Stimulated activated CD4-positive, alpha-beta T cell treated with anti-CD3 and anti-CD28 coated beads, TNF-alpha, amount 100 ng/mL, for 48 hours (primary cell): ENCODE measurements around the gene OR2T2.
"Not testable (repeated sequence)": the region's sequence is repeated elsewhere in the genome, so short reads cannot be mapped to it uniquely, and the experiment has no call there.

ENCODE experiments used
- DNase-seq, 3 donors: peaks; one replicate each; pipeline ENCODE4 v3.0.0-alpha.2; 2020; ENCODE audit warnings: low read depth in 3 of 3

The OR2T2 gene

DNA sequence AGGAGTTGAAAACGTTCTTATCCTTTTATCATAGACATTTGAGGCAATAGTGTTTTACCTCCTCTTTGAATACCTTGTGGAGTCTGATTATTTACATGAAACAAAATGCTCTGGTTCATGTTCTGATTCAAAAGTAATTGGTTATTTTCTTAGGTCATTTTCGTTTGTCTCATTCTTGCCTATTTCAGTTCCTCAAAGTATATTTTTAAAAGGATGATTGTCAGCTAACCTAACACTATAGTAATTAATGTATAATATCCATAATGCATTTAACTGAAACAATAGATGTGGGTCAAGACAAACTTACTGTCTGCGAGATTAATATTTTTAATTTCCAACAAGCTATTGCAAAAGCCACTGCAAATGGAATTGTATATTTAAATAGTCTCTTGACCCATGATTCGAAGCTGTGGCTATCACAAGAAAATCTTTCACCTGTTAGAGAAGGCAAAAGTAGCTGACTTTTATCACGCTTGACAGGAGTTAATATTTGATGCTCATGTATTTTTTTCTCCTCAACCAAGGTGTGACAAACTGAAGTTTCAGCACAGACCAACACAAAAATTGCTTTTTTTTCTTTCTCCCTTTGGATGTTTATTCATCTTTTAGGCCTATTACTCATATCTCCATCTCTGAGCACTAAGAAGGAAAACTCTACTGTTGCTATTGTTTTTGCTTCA, 5.2 kb downstream of the OR2T2 start:
- DNase-seq: not testable (repeated sequence)

DNA sequence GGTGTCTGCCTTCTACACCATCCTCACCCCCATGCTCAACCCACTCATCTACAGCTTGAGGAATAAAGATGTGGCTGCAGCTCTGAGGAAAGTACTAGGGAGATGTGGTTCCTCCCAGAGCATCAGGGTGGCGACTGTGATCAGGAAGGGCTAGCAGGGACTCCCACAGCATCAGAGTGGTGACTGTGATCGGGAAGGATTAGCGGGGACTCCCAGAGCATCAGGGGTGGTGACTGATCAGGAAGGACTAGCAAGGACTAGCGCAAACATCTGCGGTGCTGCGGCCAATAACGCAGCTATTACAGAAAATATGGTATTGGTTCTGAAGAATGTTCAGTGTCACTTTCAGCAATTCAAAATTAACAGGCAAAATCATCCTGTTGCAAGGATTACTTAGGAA, 8.2 kb downstream of the OR2T2 start:
- not testable (repeated sequence) for DNase-seq

DNA sequence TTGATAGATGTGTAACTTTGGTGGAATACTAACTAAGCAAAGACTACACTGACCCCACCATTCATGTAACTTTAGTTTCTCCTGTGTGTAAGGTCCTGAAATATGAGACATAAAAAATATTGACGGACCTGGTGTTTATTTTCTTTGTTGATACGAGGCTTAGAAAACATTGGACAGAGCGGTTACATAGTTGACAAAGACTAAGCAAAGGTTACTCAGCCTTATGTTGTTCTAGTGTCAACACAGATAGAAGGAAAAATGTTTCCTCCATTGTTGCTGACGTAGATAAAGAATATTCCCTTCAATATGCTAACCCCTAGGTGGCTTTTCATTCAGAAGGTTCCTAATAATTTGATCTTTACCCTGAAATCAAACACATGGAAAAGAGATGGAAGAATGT, 9.6 kb downstream of the OR2T2 start:
- not testable (repeated sequence) for DNase-seq

DNA sequence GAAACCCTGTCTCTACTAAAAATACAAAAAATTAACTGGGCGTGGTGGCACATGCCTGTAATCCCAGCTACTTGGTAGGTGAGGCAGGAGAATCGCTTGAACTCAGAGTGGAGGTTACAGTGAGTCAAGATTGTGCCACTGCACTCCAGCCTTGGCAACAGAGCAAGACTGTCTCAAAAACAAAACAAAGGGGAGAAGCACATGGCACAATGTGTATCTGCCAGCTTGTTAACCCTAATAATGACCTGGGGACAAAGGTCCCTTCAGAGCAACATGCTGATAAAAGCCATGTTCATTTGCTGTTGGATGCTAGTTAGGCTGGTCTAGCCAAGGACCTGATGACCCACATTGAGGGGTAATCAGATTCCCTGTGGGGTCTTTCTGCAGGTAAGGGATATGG, 11.2 kb downstream of the OR2T2 start:
- DNase-seq: not testable (repeated sequence)

DNA sequence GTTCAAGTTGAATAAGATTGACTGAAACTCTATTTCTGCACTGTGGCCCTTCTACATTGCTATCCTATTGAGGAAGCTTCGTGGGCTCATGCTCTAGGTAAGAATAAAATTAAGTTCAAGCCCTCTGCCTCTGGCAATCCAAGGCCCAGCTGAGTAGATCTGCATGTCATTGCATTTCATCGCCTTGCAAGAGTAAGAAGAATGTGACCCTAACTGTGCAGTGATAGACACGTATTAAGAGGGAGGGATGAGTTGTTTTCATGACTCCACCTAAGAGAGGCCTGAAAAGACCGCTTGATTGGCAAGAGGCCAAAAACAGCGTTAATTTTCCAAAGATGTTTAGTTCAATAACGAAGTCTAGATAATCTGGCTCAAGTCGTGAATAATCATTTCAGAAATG, 13.7 kb downstream of the OR2T2 start:
- DNase-seq: not testable (repeated sequence)

DNA sequence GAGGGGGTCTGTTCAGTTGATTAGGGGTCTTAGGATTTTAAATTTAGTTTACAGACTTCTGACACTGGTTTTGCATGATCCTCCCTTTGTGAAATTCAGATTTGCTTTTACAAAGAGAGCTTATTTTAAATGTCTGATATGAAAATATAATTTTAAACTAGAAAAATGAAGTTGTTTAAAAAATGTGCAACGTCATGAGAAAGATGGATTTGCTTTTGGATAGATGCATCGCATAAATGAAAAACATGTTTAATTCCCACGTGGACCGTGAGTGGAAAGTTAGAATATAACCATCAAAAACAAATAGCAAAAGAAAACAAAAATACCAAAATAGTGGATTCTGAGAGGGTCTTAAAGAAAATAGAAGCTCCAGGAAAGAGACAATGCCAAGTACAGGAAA, 25.7 kb downstream of the OR2T2 start:
- DNase-seq: no peak

DNA sequence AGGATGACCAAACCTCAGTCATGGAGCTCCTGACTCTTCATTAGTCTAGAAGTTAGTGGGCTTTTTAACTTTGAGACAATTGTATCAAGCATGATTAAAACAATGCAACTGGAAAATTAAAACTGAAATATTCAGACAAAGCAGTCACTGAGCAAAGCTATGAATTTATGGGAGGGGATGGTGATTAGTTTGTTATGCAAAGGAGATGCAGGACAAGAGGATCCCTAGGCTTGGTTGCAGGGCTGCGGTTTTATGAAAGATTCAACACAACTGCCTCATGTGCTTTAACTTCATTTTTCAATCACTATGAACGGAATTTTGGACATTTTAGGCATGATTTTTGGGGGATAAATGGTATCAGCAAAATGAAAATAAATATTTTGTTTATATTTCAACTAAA, 26.7 kb downstream of the OR2T2 start:
- not testable (repeated sequence) for DNase-seq

DNA sequence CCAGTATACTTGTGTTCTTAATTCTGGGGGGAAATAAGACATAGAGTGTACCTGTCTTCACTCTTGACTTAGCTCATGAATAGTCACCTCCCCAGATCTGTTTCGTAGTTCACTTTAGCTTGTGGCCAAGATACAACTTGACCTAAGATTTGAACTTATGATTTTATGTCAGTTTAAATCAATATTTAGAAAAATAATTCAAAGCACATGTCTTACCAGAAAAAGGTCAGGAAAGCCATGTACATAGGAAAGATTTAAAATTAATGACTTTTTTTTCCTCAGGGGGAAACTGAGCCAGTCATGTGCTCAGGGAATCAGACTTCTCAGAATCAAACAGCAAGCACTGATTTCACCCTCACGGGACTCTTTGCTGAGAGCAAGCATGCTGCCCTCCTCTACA, 27.6 kb downstream of the OR2T2 start, which contains the start of gene OR2T3:
Gene OR2T3 (plus strand): TSS at position 301 of the 400 bp plus-strand sequence. CDS start 0 bp downstream, at position 301.
- DNase-seq: not testable (repeated sequence)

DNA sequence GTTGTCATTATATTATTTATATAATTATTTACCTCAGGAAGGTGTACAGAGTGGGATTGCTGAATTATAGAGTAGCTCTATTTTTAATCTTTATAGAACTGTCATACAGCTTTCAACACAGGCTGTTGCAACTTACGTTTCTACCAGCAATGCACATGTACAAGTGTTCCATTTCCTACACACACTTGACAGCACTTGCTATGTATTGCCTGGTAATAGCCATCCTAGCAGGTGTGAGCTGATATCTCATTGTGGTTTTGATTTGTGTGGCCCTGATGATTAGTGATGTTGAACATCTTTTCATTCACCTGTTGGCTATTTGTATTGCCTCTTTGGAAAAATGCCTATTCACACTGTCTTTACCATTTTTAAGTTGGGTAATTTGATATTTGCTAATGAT, 30.2 kb downstream of the OR2T2 start:
- not testable (repeated sequence) for DNase-seq

DNA sequence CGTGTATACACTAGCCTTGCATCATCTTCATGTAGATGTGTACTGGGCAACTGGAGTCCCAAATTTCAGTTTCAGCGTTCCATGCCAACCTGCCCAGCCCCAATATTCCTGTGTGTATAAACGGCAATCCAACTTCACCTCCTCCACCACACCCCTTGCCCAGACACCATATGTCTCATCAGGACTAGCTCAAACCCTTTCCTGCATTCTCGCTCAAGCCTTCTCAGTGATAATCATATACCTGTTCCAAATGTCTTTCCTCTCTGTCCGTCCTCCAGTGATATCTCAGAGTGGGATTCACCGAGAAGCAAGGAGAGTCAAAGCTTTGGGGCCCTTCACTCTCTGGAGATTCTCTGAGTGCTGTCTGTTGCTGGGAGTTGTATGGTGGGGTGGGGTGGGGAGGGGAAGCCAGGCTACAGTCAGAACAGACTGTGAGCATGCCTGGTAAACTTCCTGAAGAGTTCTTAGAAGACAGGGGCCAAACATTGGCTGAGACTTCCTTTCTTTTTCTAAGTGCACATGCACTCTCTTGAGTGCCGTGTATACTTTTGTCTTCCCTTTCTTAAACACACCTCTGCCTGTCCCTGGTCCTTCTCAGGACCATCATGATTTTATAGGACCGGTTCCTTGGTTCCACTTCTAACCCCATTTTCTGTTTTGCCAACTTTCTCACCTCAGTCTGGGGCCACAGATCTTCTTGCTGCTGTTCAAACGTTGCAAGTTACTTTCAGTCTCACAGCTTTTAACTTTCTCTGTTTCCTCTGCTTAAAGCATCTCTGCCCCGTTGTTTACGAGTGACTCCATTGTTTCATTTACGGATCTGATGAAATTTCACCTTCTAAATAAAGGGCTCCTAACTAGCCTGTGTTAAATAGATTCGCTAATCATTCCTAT, 36.5 kb downstream of the OR2T2 start:
- DNase-seq: not testable (repeated sequence)

DNA sequence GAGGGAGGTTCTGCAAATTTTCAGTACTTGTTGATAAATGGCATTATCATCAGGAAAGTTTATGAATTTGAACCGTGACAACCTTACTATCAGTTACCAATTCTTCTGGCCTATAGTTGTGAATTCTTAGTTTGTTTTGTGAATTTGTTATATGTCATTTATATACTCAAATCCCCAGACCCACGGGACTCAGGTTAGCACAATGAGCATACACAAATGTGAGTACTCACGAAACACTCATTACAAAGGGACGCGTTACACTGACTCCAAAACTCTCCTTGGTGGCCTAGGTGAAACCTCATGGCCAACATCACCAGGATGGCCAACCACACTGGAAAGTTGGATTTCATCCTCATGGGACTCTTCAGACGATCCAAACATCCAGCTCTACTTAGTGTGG, 42.9 kb downstream of the OR2T2 start, which contains the start of gene OR2T5:
Gene OR2T5 (plus strand): TSS at position 301 of the 400 bp plus-strand sequence. CDS start 0 bp downstream, at position 301.
- DNase-seq: not testable (repeated sequence)

DNA sequence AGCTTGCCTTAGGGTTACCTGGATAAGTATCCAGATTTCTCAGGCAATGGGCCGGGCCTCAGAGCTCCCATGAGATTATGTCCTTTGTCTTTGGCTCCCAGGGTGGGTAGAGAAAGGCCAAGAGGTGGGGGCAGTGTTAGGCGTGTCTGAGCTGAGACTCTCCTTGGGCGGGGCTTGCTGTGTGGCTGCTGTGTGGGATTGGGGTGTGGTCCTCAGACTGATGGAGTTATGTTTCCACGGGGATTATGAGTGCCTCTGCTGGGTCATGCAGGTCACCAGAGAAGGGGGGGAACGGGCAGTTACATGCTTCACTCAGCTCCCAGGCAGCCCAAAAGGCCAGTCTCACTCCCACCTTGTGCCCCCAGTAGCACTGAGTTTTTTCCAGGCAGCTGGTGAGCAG, 51.2 kb downstream of the OR2T2 start:
- not testable (repeated sequence) for DNase-seq

DNA sequence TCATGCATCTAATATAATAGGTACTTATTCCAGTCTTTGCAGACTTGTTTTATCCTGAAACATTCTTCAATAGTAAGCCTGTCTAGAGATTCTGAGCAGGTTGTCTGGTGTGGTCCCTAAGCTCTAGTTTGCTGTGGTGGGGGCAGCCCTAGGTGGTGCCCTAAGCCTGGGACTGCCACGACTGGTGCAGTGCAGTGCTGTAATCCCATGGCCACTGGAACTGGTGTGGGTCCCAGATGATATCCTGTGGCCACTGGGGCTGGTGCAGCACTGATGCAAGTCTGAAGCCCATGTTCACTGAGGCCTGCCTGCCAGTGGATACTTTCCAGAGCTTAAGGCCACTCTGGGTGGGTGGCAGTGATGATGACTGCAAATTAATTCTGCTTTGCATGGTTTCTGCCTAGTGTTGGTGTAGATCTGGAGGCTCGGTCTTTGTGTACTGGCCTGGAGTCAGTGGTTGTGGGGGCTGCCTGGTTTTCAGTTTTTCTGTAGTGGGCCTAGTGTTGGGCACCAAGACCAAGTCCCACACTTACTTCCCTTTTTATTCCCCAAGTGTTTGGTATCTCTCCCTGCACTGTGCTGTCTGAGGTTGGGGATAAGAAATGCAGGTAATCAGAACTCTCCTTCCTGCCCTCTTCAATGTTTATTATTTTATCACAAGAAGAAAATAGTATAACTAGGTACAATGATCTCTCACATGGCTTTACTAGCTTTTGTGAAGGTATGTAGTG, 55.0 kb downstream of the OR2T2 start:
- not testable (repeated sequence) for DNase-seq
